Mucosa of descending colon (tissue), 3 donors: ENCODE measurements around the gene OBP2B. TPM values are rescaled to one million over a fixed set of nuclear protein-coding genes. Genes with fewer than 3 reads are reported as not detected.

Experiments
- ATAC-seq: fragments of 200-7000 bp; cut with Tn5 transposase; one replicate; pipeline ENCODE4 v1.9.1; 2020; ENCODE audit warnings: mild to moderate bottlenecking, moderate library complexity
- DNase-seq, 3 donors: peaks; one replicate each; pipeline ENCODE4 v3.0.0-alpha.2; 2020
- H3K36me3 ChIP-seq: fragments of 200-600 bp; one replicate; pipeline ENCODE4 v1.8.0; 2021; ENCODE audit warnings: low read depth, mild to moderate bottlenecking
- H3K4me1 ChIP-seq: fragments of 200-600 bp; one replicate; pipeline ENCODE4 v1.8.0; 2021; ENCODE audit warnings: low read depth, mild to moderate bottlenecking
- H3K4me3 ChIP-seq: fragments of 200-600 bp; one replicate; pipeline ENCODE4 v1.8.0; 2021; ENCODE audit warnings: mild to moderate bottlenecking
- H3K9me3 ChIP-seq: fragments of 200-600 bp; one replicate; pipeline ENCODE4 v1.8.0; 2021; ENCODE audit warnings: mild to moderate bottlenecking
- intact Hi-C, 2 donors: fragments of 100-400 bp; cut with DNase I in 1 of 2; cut with micrococcal nuclease in 1 of 2; formaldehyde crosslinking; loops; one replicate each; pipeline versions ENCODE4 v1.11.0 to v1.11.1; 2022; cut with DNase I, micrococcal nuclease
- total RNA-seq, 3 donors: library from RNA; stranded (reverse); fragmentation: NEBNext Ultra II Directional in 2 of 3; extraction: Animal tissue kit (Norgen Biotek cat#: 25700) in 2 of 3; gene quantifications; one replicate each; pipeline versions ENCODE4 v1.2.1 to v1.2.4, GENCODE V29; 2021 to 2023
- TF ChIP-seq, protein P1 (sequence below): fragments of 200-600 bp; IDR thresholded peaks from one replicate; pipeline ENCODE4 v1.8.0; 2022; ENCODE audit warnings: antibody characterized with exemption, mild to moderate bottlenecking
- donor health status: DM: no; HTN: no; CAD: no; lungs with moderate emphysema.
- donor health status: DM: no; HTN: no; CAD: no.
- donor health status: DM: no; HTN: yes; CAD: no.

OBP2B gene
- total RNA-seq, 3 donors from 2014 or later, result not detected

DNA sequence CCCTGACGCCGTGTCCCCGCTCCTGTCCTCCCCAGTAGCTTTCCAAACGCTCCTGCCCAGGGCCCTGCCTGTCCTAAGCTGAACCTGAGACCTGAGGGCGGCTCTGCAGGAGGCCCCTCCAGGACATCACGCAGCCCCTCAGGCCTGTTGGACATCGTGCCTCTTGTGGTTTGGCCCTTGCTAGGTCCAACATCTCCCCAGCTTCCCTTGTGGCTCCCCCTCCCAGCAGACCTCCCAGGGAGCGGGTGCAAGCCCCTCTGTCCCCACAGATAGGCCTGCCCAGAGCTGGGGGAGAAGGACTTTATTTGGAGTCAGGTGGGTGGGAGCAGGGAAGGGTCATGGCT, 4.1 kb downstream of the OBP2B start:
- TF ChIP-seq, protein P1, sequence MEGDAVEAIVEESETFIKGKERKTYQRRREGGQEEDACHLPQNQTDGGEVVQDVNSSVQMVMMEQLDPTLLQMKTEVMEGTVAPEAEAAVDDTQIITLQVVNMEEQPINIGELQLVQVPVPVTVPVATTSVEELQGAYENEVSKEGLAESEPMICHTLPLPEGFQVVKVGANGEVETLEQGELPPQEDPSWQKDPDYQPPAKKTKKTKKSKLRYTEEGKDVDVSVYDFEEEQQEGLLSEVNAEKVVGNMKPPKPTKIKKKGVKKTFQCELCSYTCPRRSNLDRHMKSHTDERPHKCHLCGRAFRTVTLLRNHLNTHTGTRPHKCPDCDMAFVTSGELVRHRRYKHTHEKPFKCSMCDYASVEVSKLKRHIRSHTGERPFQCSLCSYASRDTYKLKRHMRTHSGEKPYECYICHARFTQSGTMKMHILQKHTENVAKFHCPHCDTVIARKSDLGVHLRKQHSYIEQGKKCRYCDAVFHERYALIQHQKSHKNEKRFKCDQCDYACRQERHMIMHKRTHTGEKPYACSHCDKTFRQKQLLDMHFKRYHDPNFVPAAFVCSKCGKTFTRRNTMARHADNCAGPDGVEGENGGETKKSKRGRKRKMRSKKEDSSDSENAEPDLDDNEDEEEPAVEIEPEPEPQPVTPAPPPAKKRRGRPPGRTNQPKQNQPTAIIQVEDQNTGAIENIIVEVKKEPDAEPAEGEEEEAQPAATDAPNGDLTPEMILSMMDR, result no peak
- no peak overlapping the region for H3K4me3 ChIP-seq
- no peaks in the 10 kb centered on the region for H3K4me1 ChIP-seq
- ATAC-seq (no peak), DNase-seq (no peak)
- no peaks in the 10 kb centered on the region for H3K36me3 ChIP-seq
- intact Hi-C loops, result no loop called here
- no peaks in the 10 kb centered on the region for H3K9me3 ChIP-seq

DNA sequence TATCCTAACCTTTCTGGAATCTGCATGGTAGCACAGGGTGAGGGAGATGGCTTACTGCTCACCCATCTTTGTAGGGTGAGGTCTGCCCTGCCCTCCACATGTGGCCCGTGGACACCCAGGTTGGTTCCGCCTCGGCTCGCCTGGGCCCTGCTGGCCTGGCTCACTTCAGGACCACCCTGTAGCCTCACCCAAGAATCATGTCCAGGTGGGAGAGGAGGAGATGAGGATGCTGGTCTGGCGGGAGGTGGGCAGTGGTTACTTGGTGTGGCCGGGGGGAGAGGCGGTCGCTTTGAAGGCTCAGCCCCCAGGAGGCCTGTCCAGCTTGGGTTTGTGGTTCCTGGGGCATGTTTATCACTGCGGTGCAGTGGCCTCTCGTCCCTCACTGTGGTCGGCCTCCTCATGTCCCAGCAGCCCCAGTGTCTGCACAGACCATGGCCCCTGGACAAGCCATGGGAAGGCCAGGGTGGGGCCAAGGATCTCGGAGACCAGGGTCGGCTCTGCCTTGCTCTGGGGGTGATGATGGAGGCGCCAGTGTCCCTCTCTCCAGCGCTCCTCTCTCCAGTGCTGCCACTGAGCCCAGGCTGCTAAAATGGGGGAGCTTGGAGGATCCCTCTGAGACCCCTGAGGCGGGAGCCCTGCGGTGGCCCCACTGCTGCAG, 4.6 kb downstream of the OBP2B start:
- TF ChIP-seq, protein P1, result no peak
- intact Hi-C loops, result no loop called here
- DNase-seq (no peak), ATAC-seq (no peak)
- no peak overlapping the region for H3K4me3 ChIP-seq
- H3K36me3 ChIP-seq, result no peaks in the 10 kb centered on the region
- no peaks in the 10 kb centered on the region for H3K9me3 ChIP-seq
- no peaks in the 10 kb centered on the region for H3K4me1 ChIP-seq

DNA sequence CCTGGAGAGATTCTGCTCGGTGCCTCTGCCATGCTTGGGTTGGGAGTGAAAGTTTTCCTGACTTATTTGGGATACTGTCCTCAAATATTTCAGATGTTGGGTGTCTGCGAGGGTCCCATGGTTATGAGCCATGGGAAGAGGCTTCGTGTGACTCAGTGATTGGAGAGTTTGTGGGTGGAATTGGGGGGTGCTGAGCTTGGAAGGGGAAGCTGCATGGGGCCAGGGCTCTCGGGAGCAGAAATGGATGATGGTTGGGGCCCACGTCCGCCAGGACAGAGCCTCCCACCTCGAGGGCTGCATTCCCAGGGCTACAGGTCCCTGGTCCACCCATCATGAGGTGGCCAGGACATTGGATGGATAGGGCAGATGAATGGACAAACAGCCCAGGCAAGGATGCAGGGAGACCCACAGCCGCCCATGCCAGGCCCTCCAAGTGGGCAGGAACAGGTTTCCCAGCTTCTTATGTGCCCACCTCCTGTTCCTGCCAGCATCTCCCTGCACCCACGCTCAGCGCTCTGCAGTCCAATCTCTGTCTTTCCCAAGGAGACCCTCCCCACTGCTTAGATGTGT, 5.5 kb downstream of the OBP2B start:
- no peak for DNase-seq
- TF ChIP-seq, protein P1, result no peak
- intact Hi-C loops, result no loop called here

DNA sequence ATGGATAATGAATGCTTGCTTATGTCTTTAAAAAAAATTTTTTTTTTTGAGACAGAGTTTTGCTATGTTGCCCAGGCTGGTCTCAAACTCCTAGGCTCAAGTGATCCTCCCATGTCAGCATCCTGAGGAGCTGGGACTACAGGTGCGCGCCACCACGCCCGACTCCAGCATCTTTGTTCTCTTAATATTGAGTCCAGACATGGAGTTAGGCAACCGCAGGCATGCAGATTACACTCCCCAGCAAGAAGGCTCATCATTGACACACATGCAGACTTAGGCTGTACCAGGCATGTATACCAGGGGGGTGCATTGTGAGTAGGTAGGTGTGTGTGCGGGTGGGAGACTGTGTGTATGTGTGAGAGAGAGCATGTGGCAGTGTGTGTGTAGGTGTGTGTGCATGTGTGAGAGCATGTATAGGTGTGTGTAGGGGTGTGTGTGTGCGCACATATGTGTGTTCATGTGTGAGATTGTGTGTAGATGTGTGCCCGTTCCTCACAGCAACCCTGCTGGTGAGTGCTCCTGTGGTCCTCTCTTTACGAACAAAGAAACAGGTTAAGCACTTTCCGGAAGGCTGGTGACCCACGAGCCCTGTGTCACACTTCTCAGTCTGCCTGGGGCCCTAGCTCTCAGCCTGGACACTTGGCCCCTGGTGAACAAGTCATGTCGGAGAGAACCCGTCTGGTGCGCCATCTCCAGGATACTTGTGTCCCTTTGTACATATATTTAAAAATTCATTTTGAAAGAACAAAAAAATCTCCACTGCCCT, 6.2 kb downstream of the OBP2B start:
- Histone ChIP-seq H3K4me3 (no peak overlapping the region), H3K9me3 (no peaks in the 10 kb centered on the region), H3K36me3 (no peaks in the 10 kb centered on the region), H3K4me1 (no peaks in the 10 kb centered on the region)
- DNase-seq, result no peak
- ATAC-seq, result no peak
- TF ChIP-seq, protein P1, result no peak
- intact Hi-C loops, result no loop called here

More for the DNA sequence above, 5.5 kb downstream of the OBP2B start:
- Histone ChIP-seq H3K9me3 (no peaks in the 10 kb centered on the region), H3K4me1 (no peaks in the 10 kb centered on the region), H3K4me3 (no peak overlapping the region), H3K36me3 (no peaks in the 10 kb centered on the region)
- no peak for ATAC-seq

DNA sequence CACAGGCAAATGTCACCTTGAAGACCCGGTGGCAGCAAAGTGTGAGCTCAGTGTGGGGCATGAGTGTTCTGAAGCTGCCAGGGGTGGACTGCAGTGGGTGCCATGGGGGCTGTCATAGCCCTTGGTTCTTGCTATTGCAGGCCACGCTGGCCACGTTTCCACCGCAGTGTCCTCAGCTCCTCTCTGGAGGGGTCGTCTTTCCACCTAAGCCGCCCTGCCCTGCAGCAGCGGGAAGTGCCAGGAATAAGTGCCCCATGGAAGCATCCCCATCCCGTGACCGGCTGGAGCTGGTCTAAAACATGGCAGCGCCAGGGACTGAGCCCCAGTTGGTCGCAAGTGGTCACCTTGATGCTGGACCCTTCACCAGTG, 6.9 kb downstream of the OBP2B start:
- H3K36me3 ChIP-seq, result no peaks in the 10 kb centered on the region
- ATAC-seq, result no peak
- DNase-seq, result no peak
- H3K4me3 ChIP-seq, result no peak overlapping the region
- TF ChIP-seq, protein P1, result no peak
- H3K4me1 ChIP-seq, result no peaks in the 10 kb centered on the region
- intact Hi-C loops, result no loop called here
- no peaks in the 10 kb centered on the region for H3K9me3 ChIP-seq
